GDM1 (cell line): ENCODE results near the gene HTR3B.
"Not testable (repeated sequence)": the region's sequence is repeated elsewhere in the genome, so short reads cannot be mapped to it uniquely, and the experiment has no call there.

Experiments used
- DNase-seq: peaks from one replicate; lab custom pipeline; 2025; lab: John Stamatoyannopoulos, UW

Gene HTR3B

GRCh38 chr11:113904379-113905101 is at the start of gene HTR3B:
Gene HTR3B (plus strand): TSS chr11:113904796. CDS start chr11:113904934, 138 bp downstream.
- no peak for DNase-seq

- DNase-seq = no peak
Observed at GRCh38 chr11:113855803-113856202, 48.8 kb upstream of the HTR3B start.

- DNase-seq = no peak
Observed at GRCh38 chr11:113856966-113857759, 47.4 kb upstream of the HTR3B start.

GRCh38 chr11:113859665-113860064 is 44.9 kb upstream of the HTR3B start:
- DNase-seq = no peak

GRCh38 chr11:113862435-113862834 is 42.2 kb upstream of the HTR3B start:
- no peak for DNase-seq

GRCh38 chr11:113864410-113864809 is 40.2 kb upstream of the HTR3B start:
- DNase-seq = no peak

GRCh38 chr11:113865873-113866272 is 38.7 kb upstream of the HTR3B start:
- no peak for DNase-seq

- no peak for DNase-seq
Observed at GRCh38 chr11:113867843-113868503, 36.6 kb upstream of the HTR3B start.

- DNase-seq = no peak
Observed at GRCh38 chr11:113871336-113871735, 33.3 kb upstream of the HTR3B start.

- DNase-seq = no peak
Observed at GRCh38 chr11:113873236-113873626, 31.4 kb upstream of the HTR3B start.

- no peak for DNase-seq
Observed at GRCh38 chr11:113874096-113874495, 30.5 kb upstream of the HTR3B start.

- no peak for DNase-seq
Observed at GRCh38 chr11:113874581-113875233, 29.9 kb upstream of the HTR3B start.

- peak; percentile 88 for DNase-seq
Observed at GRCh38 chr11:113875234-113876073, 29.1 kb upstream of the HTR3B start, which contains the start of gene USP28. Gene USP28 (minus strand): TSS chr11:113875572. CDS start chr11:113875501, 71 bp downstream.

- no peak for DNase-seq
Observed at GRCh38 chr11:113876074-113876797, 28.4 kb upstream of the HTR3B start.

GRCh38 chr11:113876798-113877669 is 27.6 kb upstream of the HTR3B start:
- DNase-seq = peak; percentile 35

- peak; percentile 66 for DNase-seq
Observed at GRCh38 chr11:113877670-113878055, 26.9 kb upstream of the HTR3B start.

GRCh38 chr11:113879446-113879845 is 25.1 kb upstream of the HTR3B start:
- DNase-seq = not testable (repeated sequence)

GRCh38 chr11:113880971-113881370 is 23.6 kb upstream of the HTR3B start:
- no peak for DNase-seq

GRCh38 chr11:113881856-113882255 is 22.7 kb upstream of the HTR3B start:
- no peak for DNase-seq
